Breast epithelium (tissue), 4 donors: ENCODE results near the gene MATN4. TPM values are rescaled to one million over a fixed set of nuclear protein-coding genes. Genes with fewer than 3 reads are reported as not detected.

Experiments
- DNase-seq, 2 donors: peaks; one replicate each; pipeline ENCODE4 v3.0.0-alpha.2; 2019; ENCODE audit warnings: low spot score in 2 of 2
- H3K27ac ChIP-seq, 2 donors: fragments of 200-600 bp; sonication (generic) in 1 of 2; one replicate each; pipeline ENCODE4 v1.5.1; 2016 to 2019; ENCODE audit warnings: mild to moderate bottlenecking in 1 of 2
- H3K27me3 ChIP-seq, 2 donors: fragments of 200-600 bp; sonication (generic) in 1 of 2; one replicate each; pipeline versions ENCODE4 v1.5.1 to v1.6.0; 2017 to 2019; ENCODE audit warnings: control low read depth in 1 of 2, mild to moderate bottlenecking in 1 of 2
- H3K36me3 ChIP-seq: fragments of 200-600 bp; one replicate; pipeline ENCODE4 v1.5.1; 2019
- H3K4me1 ChIP-seq, 2 donors: fragments of 200-600 bp; sonication (generic); one replicate each; pipeline ENCODE4 v1.5.1; 2016 to 2019; ENCODE audit warnings: control low read depth in 1 of 2
- H3K4me3 ChIP-seq, 3 donors: fragments of 200-600 bp; sonication (generic); 1 replicate in 2 of 3; 2 replicates in 1 of 3; pipeline ENCODE4 v1.5.1; 2016 to 2019; ENCODE audit warnings: mild to moderate bottlenecking in 3 of 3, moderate library complexity in 2 of 3
- H3K9me3 ChIP-seq, 2 donors: fragments of 200-600 bp; sonication (generic) in 1 of 2; one replicate each; pipeline ENCODE4 v1.5.1; 2016 to 2019; ENCODE audit warnings: control low read depth in 1 of 2
- POLR2A ChIP-seq: fragments of 450-650 bp; IDR thresholded peaks from one replicate; pipeline ENCODE4 v1.6.1; 2016; ENCODE audit warnings: antibody characterized with exemption, mild to moderate bottlenecking, moderate library complexity
- POLR2AphosphoS5 ChIP-seq, 3 donors: sonication (generic); formaldehyde crosslinking; IDR thresholded peaks; one replicate each; pipeline ENCODE4 v1.6.1; 2017; ENCODE audit warnings: antibody characterized with exemption in 3 of 3
- intact Hi-C: fragments of 100-400 bp; cut with DNase I; formaldehyde crosslinking; loops from one replicate; pipeline ENCODE4 v1.15.1; 2023; ENCODE audit warnings: low total_unique reads
- total RNA-seq, 3 donors: library from RNA; depleted of rRNA; stranded (reverse); fragments of >200 nt; gene quantifications; one replicate each; pipeline ENCODE4 v1.1.0, GENCODE V29; 2016
- TF ChIP-seq, protein P1 (sequence below), 3 donors: fragments of 450-650 bp; IDR thresholded peaks; one replicate each; pipeline ENCODE4 v1.5.1; 2016 to 2017; ENCODE audit warnings: antibody characterized with exemption in 3 of 3, mild to moderate bottlenecking in 3 of 3, moderate library complexity in 3 of 3

MATN4 gene
- total RNA-seq, 3 donors from 2014 or later = 0.33 to 1.6 TPM; not detected in 1

DNA sequence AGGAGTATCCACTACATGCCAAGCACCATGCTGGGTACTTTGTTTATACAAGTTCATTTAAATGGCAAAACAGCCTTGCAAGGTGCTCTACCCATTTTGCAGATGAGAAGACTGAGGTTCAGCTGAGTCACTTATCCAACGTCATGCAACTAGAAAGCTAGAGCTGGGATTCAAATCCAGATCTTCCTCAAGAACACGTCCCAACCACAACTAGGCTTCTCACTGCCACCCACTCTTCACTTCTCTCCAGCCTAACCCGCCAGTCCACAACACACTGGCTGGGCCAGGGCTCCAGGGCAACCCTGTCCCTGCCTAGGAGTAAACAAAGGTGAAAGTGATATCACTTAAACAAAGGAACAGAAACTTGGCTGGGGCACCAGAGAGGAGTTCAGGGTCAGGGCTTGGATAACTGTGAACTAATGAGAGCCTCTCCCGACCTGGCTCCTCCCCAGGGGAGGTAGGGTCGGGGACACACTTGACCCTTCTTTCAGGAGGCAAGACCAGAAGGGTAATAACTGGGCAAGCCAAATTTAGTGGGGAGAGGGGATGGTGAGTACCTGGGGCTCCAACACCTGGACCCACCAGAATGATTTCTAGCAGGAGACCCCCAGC lies 32.2 kb upstream of the MATN4 start:
- TF ChIP-seq POLR2AphosphoS5 (IDR thresholded peaks at IDR 0.05) (peak; percentile 16 to 75 (median 67)), POLR2A (no peak)
- peaks cover 26 to 70% of the 10 kb centered on the region in 2 donors for H3K4me1 ChIP-seq
- H3K27me3 ChIP-seq = no peaks in the 10 kb centered on the region
- H3K4me3 ChIP-seq = peak overlapping the region in 1 of 3 donors; percentile 96
- H3K36me3 ChIP-seq = no peaks in the 10 kb centered on the region
- DNase-seq = peak; percentile 81 to 84
- no peaks in the 10 kb centered on the region for H3K9me3 ChIP-seq
- H3K27ac ChIP-seq = peak overlapping the region; percentile 97 to 99
- intact Hi-C loops = loop anchor here (10.0 kb wide), 1 partner anchor 1344 kb away; the partner anchor contains the start of gene TP53RK

DNA sequence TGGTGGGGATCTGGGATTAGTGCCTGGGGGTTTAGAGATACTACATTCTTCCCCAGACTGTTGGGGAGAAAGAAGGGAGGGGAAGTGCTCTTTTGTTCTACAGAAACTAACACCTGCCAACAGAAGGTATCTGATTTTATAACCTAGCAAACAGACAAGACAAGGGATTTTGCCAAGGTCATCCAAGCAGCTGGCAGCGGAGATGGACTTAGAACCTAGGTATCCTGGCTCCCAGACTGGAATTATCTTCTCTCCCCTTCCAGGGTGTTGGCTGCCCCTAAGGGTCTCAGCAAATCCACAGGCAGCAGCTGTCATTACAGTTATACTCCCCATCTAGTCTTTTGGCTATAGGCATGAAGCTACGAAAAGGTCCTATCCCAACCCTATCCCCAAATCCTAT lies 31.7 kb upstream of the MATN4 start:
- Histone ChIP-seq H3K36me3 (no peaks in the 10 kb centered on the region), H3K4me1 (peaks cover 26 to 64% of the 10 kb centered on the region in 2 donors), H3K27ac (peak overlapping the region; percentile 97 to 99), H3K9me3 (no peaks in the 10 kb centered on the region), H3K27me3 (no peaks in the 10 kb centered on the region), H3K4me3 (no peak overlapping the region)
- intact Hi-C loops = loop anchor here (10.0 kb wide), 1 partner anchor 1345 kb away; the partner anchor contains the start of gene TP53RK
- DNase-seq = no peak
- TF ChIP-seq, protein P1, sequence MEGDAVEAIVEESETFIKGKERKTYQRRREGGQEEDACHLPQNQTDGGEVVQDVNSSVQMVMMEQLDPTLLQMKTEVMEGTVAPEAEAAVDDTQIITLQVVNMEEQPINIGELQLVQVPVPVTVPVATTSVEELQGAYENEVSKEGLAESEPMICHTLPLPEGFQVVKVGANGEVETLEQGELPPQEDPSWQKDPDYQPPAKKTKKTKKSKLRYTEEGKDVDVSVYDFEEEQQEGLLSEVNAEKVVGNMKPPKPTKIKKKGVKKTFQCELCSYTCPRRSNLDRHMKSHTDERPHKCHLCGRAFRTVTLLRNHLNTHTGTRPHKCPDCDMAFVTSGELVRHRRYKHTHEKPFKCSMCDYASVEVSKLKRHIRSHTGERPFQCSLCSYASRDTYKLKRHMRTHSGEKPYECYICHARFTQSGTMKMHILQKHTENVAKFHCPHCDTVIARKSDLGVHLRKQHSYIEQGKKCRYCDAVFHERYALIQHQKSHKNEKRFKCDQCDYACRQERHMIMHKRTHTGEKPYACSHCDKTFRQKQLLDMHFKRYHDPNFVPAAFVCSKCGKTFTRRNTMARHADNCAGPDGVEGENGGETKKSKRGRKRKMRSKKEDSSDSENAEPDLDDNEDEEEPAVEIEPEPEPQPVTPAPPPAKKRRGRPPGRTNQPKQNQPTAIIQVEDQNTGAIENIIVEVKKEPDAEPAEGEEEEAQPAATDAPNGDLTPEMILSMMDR (IDR thresholded peaks at IDR 0.05) = no peak
- no peak for TF ChIP-seq POLR2AphosphoS5 (IDR thresholded peaks at IDR 0.05)
- TF ChIP-seq POLR2A = no peak

DNA sequence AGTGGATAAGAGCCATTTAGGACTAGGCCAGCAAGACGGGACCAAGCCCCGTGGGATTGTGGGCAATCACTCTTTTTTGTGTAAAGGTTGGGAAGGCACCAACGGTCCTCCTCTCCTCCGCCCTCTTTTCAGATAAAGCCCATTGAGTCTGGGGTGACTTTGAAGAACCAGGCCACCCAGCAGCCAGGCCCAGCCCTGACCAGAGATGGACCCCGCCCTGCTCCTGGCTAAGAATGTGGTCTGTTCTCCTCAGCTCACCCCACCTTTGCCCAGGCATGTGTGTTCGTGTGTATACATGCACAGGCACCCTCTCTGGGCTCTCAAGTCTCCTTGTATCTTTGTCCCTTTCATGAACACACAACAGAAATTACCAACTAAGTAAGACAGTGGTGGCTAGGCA lies 31.0 kb upstream of the MATN4 start:
- DNase-seq = no peak
- H3K27ac ChIP-seq = peak overlapping the region; percentile 97 to 99
- intact Hi-C loops = no loop called here
- no peaks in the 10 kb centered on the region for H3K36me3 ChIP-seq
- TF ChIP-seq, protein P1 (IDR thresholded peaks at IDR 0.05) = no peak
- TF ChIP-seq POLR2A = no peak
- TF ChIP-seq POLR2AphosphoS5 (IDR thresholded peaks at IDR 0.05) = peak in 1 of 3 donors; percentile 6
- H3K4me3 ChIP-seq = peak overlapping the region in 1 of 3 donors; percentile 42
- no peaks in the 10 kb centered on the region for H3K9me3 ChIP-seq
- H3K4me1 ChIP-seq = peaks cover 26 to 59% of the 10 kb centered on the region in 2 donors
- H3K27me3 ChIP-seq = no peaks in the 10 kb centered on the region

DNA sequence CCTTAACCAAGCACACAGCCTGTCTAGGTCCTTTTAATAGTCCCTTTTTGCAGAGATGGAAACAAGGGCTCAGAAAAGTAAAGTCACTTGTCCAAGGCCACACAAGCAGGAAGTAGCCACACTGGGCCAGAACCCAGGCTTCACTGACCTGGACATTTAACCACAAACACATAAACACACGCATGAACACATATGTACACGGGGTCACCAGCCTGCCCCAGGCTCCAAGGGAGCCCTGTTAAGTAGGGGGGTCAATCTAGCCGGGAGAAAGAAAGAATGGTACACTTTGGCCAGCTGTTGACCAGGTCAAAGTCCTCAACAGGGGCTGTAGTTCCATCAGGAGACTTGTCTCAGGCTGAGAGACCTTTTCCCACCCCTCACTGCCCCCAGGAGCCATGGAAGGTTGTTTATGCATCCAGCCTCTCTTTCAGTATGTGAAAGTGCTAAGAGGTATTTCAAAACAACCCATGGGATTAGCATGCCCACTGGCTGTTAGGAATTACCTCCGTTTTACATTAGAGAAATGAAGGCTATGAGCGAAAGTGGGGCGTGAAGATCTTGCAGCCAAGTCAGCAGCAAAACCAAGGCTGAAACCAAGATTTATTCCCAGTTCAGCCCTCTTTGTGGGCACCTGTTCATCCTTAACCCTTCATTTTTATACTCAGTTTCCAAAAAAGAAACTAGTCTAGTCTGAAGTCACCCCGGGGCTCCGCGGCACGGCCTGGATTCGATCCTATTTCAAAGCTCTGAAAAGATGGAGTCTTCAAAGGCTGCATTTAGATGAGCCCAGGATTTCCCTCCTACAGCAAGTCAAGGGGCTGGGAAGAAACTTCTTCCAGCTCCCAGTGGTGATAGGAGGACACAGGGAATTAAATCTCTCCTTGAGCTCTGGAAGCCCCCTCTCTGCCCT lies 30.3 kb upstream of the MATN4 start:
- Histone ChIP-seq H3K9me3 (no peaks in the 10 kb centered on the region), H3K4me1 (peaks cover 26 to 59% of the 10 kb centered on the region in 2 donors), H3K4me3 (peak overlapping the region in 2 of 3 donors; percentile 4 to 42), H3K27me3 (no peaks in the 10 kb centered on the region), H3K36me3 (no peaks in the 10 kb centered on the region), H3K27ac (peak overlapping the region; percentile 97 to 99)
- no peak for DNase-seq
- intact Hi-C loops = no loop called here
- TF ChIP-seq POLR2AphosphoS5 (IDR thresholded peaks at IDR 0.05) (peak in 1 of 3 donors; percentile 6), POLR2A (no peak)

DNA sequence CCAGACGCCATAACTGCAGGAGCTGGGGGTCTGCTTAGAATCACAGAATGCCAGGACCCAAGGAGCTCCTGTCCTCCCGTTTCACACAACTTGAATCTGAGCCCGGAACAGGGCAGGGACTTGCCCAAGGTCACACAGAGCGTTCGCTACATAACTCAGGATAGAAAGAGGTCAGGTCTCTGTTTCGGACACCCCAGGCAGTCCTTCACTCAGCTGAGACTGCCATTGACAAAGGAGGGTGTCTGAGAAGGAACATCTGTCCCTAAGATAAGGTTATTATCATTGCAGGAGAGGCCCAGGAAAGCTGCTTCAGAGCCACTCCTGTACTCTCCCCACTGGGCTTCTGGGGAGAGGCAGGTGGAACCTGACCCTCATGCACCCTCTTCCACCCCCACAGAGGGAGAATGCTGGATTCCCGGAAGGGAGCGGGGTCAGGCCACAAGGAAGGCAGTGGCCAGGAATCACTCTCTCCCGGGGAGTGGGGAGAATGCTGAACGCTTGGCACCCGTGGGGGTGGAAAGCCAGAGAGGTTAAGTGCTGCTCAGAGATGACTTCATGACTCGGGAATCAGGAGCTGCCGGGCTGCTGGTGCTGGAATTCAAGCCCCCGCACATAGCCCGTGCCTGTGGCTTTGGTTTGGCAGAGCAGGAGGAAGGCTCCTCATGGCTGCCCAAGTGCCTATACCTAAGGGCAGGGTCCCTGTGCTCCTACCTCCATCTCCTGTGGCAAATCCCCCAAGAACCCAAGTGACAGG lies 29.4 kb upstream of the MATN4 start:
- TF ChIP-seq, protein P1 (IDR thresholded peaks at IDR 0.05) = no peak
- TF ChIP-seq POLR2AphosphoS5 (IDR thresholded peaks at IDR 0.05) (peak in 2 of 3 donors; percentile 26 to 49), POLR2A (no peak)
- DNase-seq = peak; percentile 69 to 91
- Histone ChIP-seq H3K27me3 (no peaks in the 10 kb centered on the region), H3K9me3 (no peaks in the 10 kb centered on the region), H3K4me1 (peaks cover 26 to 52% of the 10 kb centered on the region in 2 donors), H3K27ac (peak overlapping the region; percentile 97 to 99), H3K36me3 (no peaks in the 10 kb centered on the region), H3K4me3 (peak overlapping the region in 2 of 3 donors; percentile 4 to 42)
- intact Hi-C loops = no loop called here
